Activated CD4-positive, CD25-positive, alpha-beta regulatory T cell treated with anti-CD3 and anti-CD28 coated beads, Interleukin-2, amount 50 U/mL, for 16 hours (primary cell): ENCODE measurements around the gene OR4F15.
"Not testable (repeated sequence)": the region's sequence is repeated elsewhere in the genome, so short reads cannot be mapped to it uniquely, and the experiment has no call there.

Source experiments
- DNase-seq: peaks from one replicate; pipeline ENCODE4 v3.0.0-alpha.2; 2020; ENCODE audit warnings: low read depth, low spot score

OR4F15 gene, protein sequence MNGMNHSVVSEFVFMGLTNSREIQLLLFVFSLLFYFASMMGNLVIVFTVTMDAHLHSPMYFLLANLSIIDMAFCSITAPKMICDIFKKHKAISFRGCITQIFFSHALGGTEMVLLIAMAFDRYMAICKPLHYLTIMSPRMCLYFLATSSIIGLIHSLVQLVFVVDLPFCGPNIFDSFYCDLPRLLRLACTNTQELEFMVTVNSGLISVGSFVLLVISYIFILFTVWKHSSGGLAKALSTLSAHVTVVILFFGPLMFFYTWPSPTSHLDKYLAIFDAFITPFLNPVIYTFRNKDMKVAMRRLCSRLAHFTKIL

GRCh38 chr15:101811902-101812301, at the start of gene OR4F15:
TSS of gene OR4F15 (plus strand) at chr15:101812202. CDS start at chr15:101818187, 5,985 bp downstream.
- no peak for DNase-seq

- DNase-seq = not testable (repeated sequence)
Measured at GRCh38 chr15:101764669-101765339, 47.2 kb upstream of the OR4F15 start.

GRCh38 chr15:101765340-101765671, 46.7 kb upstream of the OR4F15 start:
- not testable (repeated sequence) for DNase-seq

GRCh38 chr15:101765772-101766456, 46.1 kb upstream of the OR4F15 start:
- DNase-seq = no peak

GRCh38 chr15:101767083-101767640, 44.8 kb upstream of the OR4F15 start:
- DNase-seq = not testable (repeated sequence)

DNA sequence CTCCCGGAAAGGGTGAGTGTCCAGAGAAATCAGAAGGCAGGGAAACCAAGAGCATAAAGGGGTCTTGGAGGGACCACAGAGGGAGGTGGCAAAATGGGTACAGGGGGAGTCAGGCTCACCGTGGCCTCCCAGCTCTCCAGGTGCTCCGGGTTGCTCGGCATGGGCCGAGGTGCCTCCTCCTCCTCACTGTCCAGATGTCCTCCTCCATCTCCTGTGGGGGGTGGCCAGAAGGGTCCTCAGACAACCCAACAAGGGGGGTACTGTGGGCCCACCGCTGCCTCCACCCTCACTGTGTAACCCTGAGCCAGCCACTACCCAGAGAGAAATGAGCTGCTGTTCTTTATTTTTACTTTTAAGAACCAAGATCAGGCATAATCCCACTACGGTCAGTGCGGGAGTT, 39.1 kb upstream of the OR4F15 start:
- DNase-seq = no peak

GRCh38 chr15:101773496-101774100, 38.4 kb upstream of the OR4F15 start:
- DNase-seq = no peak

GRCh38 chr15:101775136-101775535, 36.9 kb upstream of the OR4F15 start:
- DNase-seq = no peak

- DNase-seq = not testable (repeated sequence)
Measured at GRCh38 chr15:101778576-101778975, 33.4 kb upstream of the OR4F15 start.

GRCh38 chr15:101780225-101780624, 31.8 kb upstream of the OR4F15 start:
- not testable (repeated sequence) for DNase-seq

DNA sequence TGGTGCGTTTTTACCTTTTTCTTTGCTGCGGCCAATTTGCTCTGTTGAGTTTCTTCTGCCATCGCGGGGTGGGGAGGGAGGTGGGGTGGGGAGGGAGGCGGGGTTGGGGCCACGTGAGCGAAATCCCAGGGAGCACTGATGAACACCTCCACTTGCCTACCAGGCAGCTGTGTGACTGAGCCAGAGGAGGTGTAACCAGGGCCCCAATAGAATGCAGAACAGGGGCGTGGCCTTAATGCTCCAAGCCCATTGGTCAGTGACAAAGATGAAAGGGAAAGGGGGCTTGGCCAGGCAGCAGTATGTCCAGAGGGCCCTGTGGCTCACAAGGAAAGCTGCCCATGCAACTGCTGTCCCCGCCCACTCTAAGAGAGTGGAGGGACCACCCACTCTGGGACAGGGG, 30.1 kb upstream of the OR4F15 start:
- no peak for DNase-seq

- DNase-seq = no peak
Measured at GRCh38 chr15:101784644-101785043, 27.4 kb upstream of the OR4F15 start.

- DNase-seq = not testable (repeated sequence)
Measured at GRCh38 chr15:101786422-101786821, 25.6 kb upstream of the OR4F15 start.

DNA sequence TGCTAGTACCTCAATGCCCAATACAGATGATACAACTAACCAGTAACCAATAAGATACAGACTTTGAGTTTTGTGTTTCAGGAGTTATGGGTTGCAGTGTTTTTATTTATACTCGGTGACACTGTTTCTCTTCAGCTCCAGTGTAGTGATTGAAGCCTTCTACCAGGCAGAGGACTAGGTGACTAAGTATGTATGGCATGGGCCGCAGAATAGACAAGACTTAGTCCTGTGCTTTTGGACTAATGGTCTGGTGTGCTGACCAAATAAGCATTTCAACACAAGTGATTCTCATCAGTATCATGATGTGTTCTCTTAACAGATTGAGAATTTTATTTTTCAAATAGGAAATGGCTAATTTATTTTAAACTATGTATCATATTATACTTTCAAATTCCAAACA, 24.0 kb upstream of the OR4F15 start:
- not testable (repeated sequence) for DNase-seq

GRCh38 chr15:101788503-101789269, 23.3 kb upstream of the OR4F15 start:
- DNase-seq = not testable (repeated sequence)

- DNase-seq = not testable (repeated sequence)
Measured at GRCh38 chr15:101790748-101791147, 21.3 kb upstream of the OR4F15 start.

GRCh38 chr15:101793981-101794380, 18.0 kb upstream of the OR4F15 start:
- DNase-seq = not testable (repeated sequence)

DNA sequence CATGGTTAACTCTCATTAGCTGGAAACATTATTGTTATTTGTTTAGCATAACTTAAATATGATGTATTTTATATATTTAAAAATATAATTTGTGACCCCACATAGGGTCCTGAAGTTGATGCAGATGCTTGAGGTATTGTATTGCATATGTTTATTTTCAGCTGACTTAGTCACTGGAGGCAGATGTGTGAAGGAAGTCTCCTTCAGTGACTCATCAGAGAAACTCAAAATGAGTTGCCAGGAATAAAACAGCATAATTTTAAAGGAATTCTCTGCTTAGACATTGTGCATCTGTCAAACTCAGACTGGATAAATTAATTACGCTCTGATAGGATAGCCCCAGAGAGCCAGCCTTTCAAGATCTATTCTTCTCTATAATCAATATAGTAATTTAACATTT, 16.5 kb upstream of the OR4F15 start:
- DNase-seq = no peak

DNA sequence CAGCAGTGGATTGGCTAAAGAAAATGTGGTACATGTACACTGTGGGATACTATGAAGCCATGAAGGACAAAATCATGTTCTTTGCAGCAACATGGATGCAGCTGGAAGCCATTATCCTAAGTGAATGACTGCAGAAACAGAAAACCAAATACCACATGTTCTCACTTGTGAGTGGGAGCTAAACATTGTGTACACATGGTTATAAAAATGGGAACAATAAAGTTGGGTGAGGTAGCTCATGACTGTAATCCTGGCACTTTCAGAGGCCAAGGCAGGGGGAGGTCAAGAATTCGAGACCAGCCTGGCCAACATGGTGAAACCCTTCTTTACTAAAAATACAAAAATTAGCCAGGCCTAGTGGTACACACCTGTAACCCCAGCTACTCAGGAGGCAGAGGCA, 12.3 kb upstream of the OR4F15 start:
- DNase-seq = no peak

GRCh38 chr15:101801048-101801447, 11.0 kb upstream of the OR4F15 start:
- DNase-seq = no peak

GRCh38 chr15:101803209-101803608, 8.8 kb upstream of the OR4F15 start, which contains the start of gene OR4F6:
TSS of gene OR4F6 (plus strand) at chr15:101803509. CDS start at chr15:101805720, 2,211 bp downstream.
- DNase-seq = no peak
